Ectodermal cell (in vitro differentiated cells): ENCODE measurements around the gene GLP1R.

Experiments used
- H3K27ac ChIP-seq: 2 replicates; pipeline ENCODE4 v1.7.0; 2013; ENCODE audit warnings: mild to moderate bottlenecking, low read depth, low read length; ENCODE audit not compliant: insufficient read depth, poor library complexity, severe bottlenecking
- H3K27me3 ChIP-seq: 2 replicates; pipeline ENCODE4 v1.7.0; 2013; ENCODE audit warnings: mild to moderate bottlenecking, low read length; ENCODE audit not compliant: insufficient read depth, control insufficient read depth, poor library complexity, severe bottlenecking
- H3K36me3 ChIP-seq: one replicate; pipeline ENCODE4 v1.7.0; 2013; ENCODE audit warnings: low read length; ENCODE audit not compliant: control insufficient read depth, insufficient read depth
- H3K4me1 ChIP-seq: one replicate; pipeline ENCODE4 v1.7.0; 2013; ENCODE audit warnings: low read length; ENCODE audit not compliant: control insufficient read depth, insufficient read depth
- H3K4me3 ChIP-seq: 2 replicates; pipeline ENCODE4 v1.7.0; 2013; ENCODE audit warnings: low read depth, low read length, control low read depth; ENCODE audit not compliant: insufficient read depth
- H3K9me3 ChIP-seq: 2 replicates; pipeline ENCODE4 v1.7.0; 2013; ENCODE audit warnings: mild to moderate bottlenecking, low read length, moderate library complexity; ENCODE audit not compliant: control insufficient read depth
- WGBS, 2 experiments: methylation state at CpG; one replicate each; pipeline ENCODE4 v1.1.7; 2013; ENCODE audit warnings: missing lambda C conversion rate in 2 of 2; 5-methylcytosine and 5-hydroxymethylcytosine counted together

The GLP1R gene

DNA sequence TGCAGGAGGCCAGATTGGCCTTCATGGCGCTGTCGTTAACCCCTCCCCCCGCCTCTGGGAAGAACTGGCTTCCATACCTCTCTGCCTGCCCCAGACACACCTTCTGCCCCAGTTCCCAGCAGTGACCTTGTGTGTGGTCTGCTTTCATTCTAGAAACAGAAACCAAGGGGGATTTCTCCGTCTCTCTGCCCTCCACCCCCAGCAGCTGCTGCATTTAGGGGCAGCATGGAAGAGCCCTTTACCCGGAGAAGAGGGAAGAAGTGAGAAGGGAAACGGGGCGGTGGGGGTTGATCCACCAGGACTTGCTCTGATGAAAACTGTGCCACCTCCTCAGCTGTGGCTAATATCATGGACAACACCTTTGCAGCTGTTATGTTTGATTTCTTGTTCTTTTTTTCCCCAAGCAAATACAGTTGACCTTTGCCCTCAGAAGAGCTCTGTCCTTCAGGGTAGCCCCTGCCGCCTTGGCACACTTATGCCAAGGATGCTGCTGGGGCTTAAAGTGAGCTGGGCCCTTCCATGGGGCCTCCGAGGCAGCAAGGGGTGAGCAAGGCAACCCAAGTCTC is 6.1 kb downstream of the GLP1R start:
- Histone ChIP-seq H3K4me3 (no peak overlapping the region), H3K9me3 (no peaks in the 10 kb centered on the region), H3K4me1 (no peaks in the 10 kb centered on the region), H3K36me3 (no peaks in the 10 kb centered on the region), H3K27me3 (peaks cover 16% of the 10 kb centered on the region), H3K27ac (no peak overlapping the region)
- 79 to 80% methylated on average over 9 of the region's 9 CpGs for WGBS, 2 experiments

DNA sequence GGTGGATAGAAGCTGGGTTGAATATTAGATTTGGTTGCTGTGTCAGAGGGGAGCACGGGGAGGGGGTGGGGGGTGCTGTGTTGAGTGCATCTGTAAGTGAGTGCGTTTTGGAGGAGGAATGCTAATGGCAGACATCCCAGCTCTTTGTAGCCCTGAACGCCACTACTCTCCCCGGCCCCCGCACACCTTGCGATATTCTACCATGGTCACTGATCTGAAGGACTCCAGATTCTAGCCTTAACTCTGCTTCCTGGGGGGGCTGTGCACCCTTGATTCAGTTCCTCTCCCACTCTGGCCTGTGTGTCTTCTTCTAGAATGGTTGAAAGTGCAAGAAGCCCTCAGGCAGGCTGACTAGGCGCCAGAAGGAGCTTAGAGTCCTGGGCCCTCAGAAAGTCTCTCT is 7.1 kb downstream of the GLP1R start:
- Histone ChIP-seq H3K9me3 (no peaks in the 10 kb centered on the region), H3K4me3 (no peak overlapping the region), H3K27me3 (peaks cover 6% of the 10 kb centered on the region), H3K4me1 (no peaks in the 10 kb centered on the region), H3K36me3 (no peaks in the 10 kb centered on the region), H3K27ac (no peak overlapping the region)
- 91% methylated on average over 7 of the region's 7 CpGs for WGBS, 2 experiments

DNA sequence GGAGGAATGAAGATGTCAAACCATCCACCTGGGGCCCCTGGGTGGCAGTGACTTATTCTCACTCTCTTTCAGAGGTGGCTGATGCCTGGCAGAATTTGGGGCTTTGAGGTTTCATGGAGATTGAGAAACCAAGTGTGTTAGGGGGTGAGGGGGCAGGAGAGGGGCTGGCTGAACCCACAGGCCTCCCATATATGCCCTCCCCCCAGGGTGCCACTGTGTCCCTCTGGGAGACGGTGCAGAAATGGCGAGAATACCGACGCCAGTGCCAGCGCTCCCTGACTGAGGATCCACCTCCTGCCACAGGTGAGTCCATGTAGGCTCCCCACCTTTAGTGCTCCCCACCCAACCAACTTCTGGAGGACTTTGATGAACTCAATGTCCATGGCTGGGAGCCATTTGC is 7.6 kb downstream of the GLP1R start:
- WGBS, 2 experiments = 91 to 93% methylated on average over 5 of the region's 5 CpGs
- H3K27me3 ChIP-seq = peaks cover 2% of the 10 kb centered on the region
- H3K27ac ChIP-seq = no peak overlapping the region
- H3K4me1 ChIP-seq = no peaks in the 10 kb centered on the region
- no peak overlapping the region for H3K4me3 ChIP-seq
- H3K9me3 ChIP-seq = no peaks in the 10 kb centered on the region
- no peaks in the 10 kb centered on the region for H3K36me3 ChIP-seq

DNA sequence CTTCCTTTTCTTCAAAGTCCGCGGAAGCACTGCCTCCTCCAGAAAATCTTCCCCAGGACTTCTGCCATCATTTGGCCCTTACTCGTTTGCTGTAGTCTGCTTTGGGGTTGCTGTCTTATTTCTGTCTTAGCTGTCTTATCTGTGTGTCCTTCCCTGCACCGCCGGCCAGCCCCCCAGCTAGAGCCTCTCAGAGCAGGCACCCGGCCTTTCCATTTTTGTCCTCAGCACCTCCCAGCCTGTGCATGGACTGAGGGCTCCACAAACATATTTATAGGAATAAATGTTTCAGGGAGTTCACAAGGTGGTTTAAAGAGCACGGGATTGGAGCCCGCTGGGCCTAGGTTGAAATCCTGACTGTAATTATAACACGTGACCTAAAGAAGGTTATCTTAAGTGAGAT is 8.1 kb downstream of the GLP1R start:
- Histone ChIP-seq H3K4me3 (no peak overlapping the region), H3K9me3 (no peaks in the 10 kb centered on the region), H3K27me3 (no peaks in the 10 kb centered on the region), H3K4me1 (no peaks in the 10 kb centered on the region), H3K36me3 (no peaks in the 10 kb centered on the region), H3K27ac (no peak overlapping the region)
- 93 to 95% methylated on average over 8 to 9 of the region's 9 CpGs for WGBS, 2 experiments

DNA sequence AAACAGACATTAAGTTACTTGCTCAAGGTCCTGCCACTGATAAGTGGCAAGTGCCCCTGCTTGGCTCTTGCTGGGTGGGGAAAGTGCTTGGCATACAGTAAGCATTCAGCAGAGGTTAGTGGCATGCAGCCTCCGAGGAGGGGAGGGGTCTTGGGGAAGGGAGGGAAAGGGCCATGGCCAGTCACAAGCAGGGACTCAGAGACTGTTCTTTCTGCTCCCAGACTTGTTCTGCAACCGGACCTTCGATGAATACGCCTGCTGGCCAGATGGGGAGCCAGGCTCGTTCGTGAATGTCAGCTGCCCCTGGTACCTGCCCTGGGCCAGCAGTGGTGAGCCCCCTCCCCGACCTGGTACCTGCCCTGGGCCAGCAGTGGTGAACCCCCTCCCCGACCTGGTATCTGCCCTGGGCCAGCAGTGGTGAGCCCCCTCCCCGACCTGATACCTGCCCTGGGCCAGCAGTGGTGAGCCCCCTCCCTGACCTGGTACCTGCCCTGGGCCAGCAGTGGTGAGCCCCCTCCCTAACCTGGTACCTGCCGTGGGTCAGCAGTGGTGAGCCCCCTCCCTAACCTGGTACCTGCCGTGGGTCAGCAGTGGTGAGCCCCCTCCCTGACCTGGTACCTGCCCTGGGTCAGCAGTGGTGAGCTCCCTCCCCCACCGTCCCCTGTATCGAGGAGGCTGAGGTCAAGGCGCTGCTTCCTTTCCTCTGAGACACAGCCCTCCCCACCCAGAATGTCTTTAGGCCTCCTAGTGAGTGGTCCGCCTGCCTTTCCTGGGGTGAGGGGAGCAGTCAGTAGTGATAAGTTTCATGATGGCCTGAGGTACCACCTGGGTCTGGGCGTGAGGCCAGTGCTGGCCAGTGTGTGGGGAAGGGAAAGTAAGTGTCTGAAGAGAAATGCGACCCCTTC is 8.9 kb downstream of the GLP1R start:
- H3K4me1 ChIP-seq = no peaks in the 10 kb centered on the region
- H3K36me3 ChIP-seq = no peaks in the 10 kb centered on the region
- H3K27ac ChIP-seq = no peak overlapping the region
- no peaks in the 10 kb centered on the region for H3K27me3 ChIP-seq
- 84 to 85% methylated on average over 17 of the region's 17 CpGs for WGBS, 2 experiments
- no peak overlapping the region for H3K4me3 ChIP-seq
- no peaks in the 10 kb centered on the region for H3K9me3 ChIP-seq

DNA sequence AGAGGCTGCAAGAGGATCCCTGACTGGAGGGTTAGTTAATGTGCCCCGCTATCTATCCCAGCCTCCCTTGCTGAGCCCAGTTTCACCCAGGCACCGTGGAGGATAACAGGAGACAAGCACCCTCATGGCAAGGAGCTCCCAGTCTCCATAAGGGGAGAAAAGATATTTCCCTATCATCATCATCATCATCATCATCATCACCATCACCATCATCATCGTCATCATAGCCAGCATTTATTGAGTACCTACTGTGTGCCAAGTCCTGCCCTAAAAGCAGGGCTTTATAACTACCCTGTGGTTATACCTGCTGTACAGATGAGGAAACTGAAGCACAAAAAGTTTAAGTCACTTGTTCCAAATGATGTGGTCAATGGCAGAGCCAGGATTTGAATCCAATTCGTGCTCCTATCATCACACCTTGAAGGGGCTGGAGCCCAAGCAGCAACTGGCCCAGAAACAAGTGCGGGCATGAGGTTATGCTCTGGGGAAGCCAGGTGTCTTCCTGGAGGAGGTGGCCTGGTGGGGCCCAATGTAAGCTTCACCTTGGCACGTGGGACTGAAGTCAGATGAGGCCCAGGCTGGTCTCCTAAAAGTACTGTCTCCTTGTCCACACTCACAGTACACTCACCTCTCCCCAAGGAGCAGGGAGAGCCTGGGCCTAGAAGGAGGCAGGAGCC is 10.0 kb downstream of the GLP1R start:
- H3K27me3 ChIP-seq = no peaks in the 10 kb centered on the region
- 80 to 84% methylated on average over 6 of the region's 6 CpGs for WGBS, 2 experiments
- no peaks in the 10 kb centered on the region for H3K9me3 ChIP-seq
- no peaks in the 10 kb centered on the region for H3K4me1 ChIP-seq
- no peak overlapping the region for H3K4me3 ChIP-seq
- no peak overlapping the region for H3K27ac ChIP-seq
- H3K36me3 ChIP-seq = no peaks in the 10 kb centered on the region

DNA sequence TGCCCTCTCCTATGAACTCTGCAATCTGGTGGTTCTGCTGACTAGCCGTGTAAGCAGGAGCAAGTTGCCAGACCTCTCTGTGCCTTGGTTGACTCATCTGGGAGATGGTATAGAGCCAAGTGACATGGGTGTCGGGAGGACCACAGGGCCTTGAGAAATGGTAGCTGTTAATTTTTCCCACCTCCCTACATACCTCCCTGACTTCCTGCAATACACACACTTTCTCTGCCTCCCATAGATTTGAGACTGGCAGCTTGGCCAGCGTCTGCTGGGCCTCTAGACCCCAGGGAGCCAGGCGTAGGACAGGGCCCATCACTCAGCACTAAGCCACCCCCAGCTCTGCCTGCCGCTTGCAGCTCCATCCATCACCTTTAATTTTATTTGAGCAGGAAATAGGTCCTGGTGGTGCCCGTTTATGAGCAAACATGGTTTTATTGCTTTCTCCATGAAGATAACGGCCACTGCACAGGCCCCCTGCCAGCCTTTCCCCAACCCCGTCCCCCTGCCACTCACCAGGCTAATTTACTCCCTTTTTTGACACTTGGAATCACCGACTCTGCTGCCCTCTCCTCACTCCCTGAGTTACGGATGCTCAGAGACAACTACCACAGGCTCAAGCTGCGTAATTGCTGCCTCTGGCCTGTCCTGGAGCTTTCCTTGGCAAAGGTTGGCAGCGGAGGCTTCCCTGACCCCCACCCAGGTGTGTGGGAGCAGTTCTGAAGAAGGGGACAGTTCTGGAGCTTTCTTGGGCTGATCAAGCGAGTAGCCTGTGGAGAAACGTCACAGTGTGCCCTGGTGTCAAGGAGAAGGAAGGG is 11.1 kb downstream of the GLP1R start:
- Histone ChIP-seq H3K36me3 (no peaks in the 10 kb centered on the region), H3K9me3 (no peaks in the 10 kb centered on the region), H3K27me3 (no peaks in the 10 kb centered on the region), H3K4me3 (no peak overlapping the region), H3K4me1 (no peaks in the 10 kb centered on the region), H3K27ac (no peak overlapping the region)
- 87 to 88% methylated on average over 14 of the region's 14 CpGs for WGBS, 2 experiments

DNA sequence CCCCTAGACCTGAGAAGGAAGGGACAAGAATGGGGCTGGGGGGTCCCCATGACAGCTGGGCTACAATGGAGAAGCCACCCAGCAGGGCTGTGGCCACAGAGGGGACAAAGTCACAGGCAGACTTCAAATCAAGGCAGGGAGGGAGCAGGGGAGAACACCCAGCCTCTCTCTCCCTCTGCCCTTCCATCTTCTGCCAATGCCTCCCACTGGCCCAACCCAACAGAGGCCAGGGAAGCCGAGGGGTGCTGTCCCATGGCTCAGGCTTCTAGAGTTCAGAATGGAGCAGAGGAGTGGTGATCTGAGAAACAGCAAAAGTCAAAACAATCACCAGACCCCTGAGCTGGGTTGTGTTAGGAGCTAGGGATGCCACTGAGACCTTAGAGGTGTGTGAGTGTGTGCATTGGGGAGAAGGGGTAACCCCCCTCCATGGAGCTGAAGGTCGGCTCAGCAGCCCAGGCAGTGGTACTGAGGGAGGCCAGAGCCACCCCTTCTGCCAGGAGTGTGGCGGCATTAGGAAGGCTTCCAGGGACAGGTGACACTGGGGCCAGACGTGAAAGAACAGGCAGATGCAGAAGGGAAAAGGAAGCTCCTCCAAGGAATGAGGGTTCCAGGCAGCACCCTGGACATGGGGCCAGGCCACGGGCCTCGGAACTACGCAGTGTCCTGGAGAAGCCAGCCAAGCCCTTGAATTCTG is 12.0 kb downstream of the GLP1R start:
- no peak overlapping the region for H3K4me3 ChIP-seq
- H3K27me3 ChIP-seq = no peaks in the 10 kb centered on the region
- WGBS, 2 experiments = 93 to 96% methylated on average over 7 of the region's 7 CpGs
- no peaks in the 10 kb centered on the region for H3K36me3 ChIP-seq
- no peaks in the 10 kb centered on the region for H3K4me1 ChIP-seq
- H3K27ac ChIP-seq = no peak overlapping the region
- no peaks in the 10 kb centered on the region for H3K9me3 ChIP-seq

DNA sequence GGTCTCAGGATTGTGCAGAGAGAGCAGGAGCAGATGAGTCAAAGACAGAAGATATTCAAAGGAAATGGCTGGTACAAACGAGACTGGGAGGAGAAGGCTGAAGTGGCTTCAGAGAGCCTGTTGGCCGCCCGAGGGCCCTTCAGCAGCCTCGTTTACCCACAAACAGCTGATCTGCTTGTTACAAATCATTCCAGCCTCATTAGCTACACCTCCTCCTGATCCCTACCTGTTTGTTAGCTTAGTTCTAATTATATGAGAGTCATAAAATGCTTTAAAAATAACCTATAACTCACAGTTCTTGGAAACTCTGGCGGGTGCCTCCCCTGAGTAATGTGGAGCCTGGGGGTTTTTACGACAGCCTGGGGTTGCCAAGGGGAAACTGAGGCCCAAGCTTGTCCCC is 12.6 kb downstream of the GLP1R start:
- Histone ChIP-seq H3K4me1 (no peaks in the 10 kb centered on the region), H3K4me3 (no peak overlapping the region), H3K9me3 (no peaks in the 10 kb centered on the region), H3K27ac (no peak overlapping the region), H3K27me3 (no peaks in the 10 kb centered on the region), H3K36me3 (no peaks in the 10 kb centered on the region)
- 90 to 91% methylated on average over 6 of the region's 6 CpGs for WGBS, 2 experiments
